Vagina (tissue), 2 donors: ENCODE data around the gene PTPN4. TPM values are rescaled to one million over a fixed set of nuclear protein-coding genes. Genes with fewer than 3 reads are reported as not detected.

Experiments used
- DNase-seq, 2 donors: peaks; one replicate each; pipeline ENCODE4 v3.0.0-alpha.2; 2017; ENCODE audit errors: extremely low spot score in 2 of 2
- H3K27ac ChIP-seq: fragments of 200-600 bp; sonication (generic); one replicate; pipeline ENCODE4 v1.5.1; 2019
- H3K27me3 ChIP-seq: fragments of 200-600 bp; sonication (generic); one replicate; pipeline ENCODE4 v1.5.1; 2019
- H3K36me3 ChIP-seq, 2 donors: fragments of 200-600 bp; sonication (generic); one replicate each; pipeline ENCODE4 v1.5.1; 2017 to 2019
- H3K4me1 ChIP-seq: fragments of 200-600 bp; sonication (generic); one replicate; pipeline ENCODE4 v1.5.1; 2019
- H3K4me3 ChIP-seq, 2 donors: fragments of 200-600 bp; sonication (generic); 1 replicate in 1 of 2; 2 replicates in 1 of 2; pipeline ENCODE4 v1.5.1; 2016 to 2019
- H3K9me3 ChIP-seq: fragments of 200-600 bp; sonication (generic); one replicate; pipeline ENCODE4 v1.5.1; 2019
- POLR2A ChIP-seq, 2 donors: fragments of 450-650 bp; IDR thresholded peaks; one replicate each; pipeline ENCODE4 v1.6.1; 2017; ENCODE audit warnings: antibody characterized with exemption in 2 of 2, mild to moderate bottlenecking in 2 of 2, moderate library complexity in 2 of 2
- POLR2AphosphoS5 ChIP-seq, 2 donors: sonication (generic); formaldehyde crosslinking; IDR thresholded peaks; one replicate each; pipeline ENCODE4 v1.9.0; 2017; ENCODE audit warnings: antibody characterized with exemption in 2 of 2, mild to moderate bottlenecking in 2 of 2, low read depth in 1 of 2; ENCODE audit not compliant: insufficient read depth in 1 of 2
- intact Hi-C: fragments of 100-400 bp; cut with DNase I; formaldehyde crosslinking; loops from one replicate; pipeline ENCODE4 v1.15.1; 2023
- total RNA-seq: library from RNA; depleted of rRNA; stranded (reverse); fragments of >200 nt; gene quantifications from one replicate; pipeline ENCODE4 v1.2.3, GENCODE V29; 2016
- TF ChIP-seq, protein P1 (sequence below), 3 experiments: fragments of 450-650 bp in 2 of 3; fragments of 200-600 bp in 1 of 3; sonication (generic) in 1 of 3; IDR thresholded peaks; one replicate each; pipeline ENCODE4 v1.5.1; 2017 to 2019; ENCODE audit warnings: antibody characterized with exemption in 3 of 3, mild to moderate bottlenecking in 2 of 3, moderate library complexity in 2 of 3

PTPN4 gene
- total RNA-seq, 1 donor from 2014 or later: 31.7 TPM

DNA sequence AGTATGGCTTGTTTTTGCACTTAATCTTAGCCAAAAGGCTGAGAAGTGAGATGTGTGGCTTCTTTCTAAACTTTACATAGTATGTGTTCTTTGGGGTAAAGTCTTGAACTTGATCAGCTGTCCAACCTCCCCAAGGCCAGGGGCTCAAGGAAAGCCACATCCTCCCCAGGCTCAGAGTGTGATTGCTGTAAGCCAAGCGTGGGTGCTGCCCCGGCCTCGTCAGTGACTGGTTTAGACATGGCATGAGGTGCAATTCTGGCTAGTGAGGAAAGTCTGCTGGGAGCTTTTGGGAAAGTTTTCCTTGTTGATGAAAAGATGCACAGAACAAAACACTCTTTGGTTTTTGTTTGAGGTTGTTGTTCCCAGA is 40.5 kb upstream of the PTPN4 start:
- TF ChIP-seq POLR2A (IDR thresholded peaks at IDR 0.05) (no peak), POLR2AphosphoS5 (IDR thresholded peaks at IDR 0.05; ENCODE audit: insufficient read depth in 1 of 2, low read depth in 1 of 2) (no peak)
- TF ChIP-seq, protein P1, sequence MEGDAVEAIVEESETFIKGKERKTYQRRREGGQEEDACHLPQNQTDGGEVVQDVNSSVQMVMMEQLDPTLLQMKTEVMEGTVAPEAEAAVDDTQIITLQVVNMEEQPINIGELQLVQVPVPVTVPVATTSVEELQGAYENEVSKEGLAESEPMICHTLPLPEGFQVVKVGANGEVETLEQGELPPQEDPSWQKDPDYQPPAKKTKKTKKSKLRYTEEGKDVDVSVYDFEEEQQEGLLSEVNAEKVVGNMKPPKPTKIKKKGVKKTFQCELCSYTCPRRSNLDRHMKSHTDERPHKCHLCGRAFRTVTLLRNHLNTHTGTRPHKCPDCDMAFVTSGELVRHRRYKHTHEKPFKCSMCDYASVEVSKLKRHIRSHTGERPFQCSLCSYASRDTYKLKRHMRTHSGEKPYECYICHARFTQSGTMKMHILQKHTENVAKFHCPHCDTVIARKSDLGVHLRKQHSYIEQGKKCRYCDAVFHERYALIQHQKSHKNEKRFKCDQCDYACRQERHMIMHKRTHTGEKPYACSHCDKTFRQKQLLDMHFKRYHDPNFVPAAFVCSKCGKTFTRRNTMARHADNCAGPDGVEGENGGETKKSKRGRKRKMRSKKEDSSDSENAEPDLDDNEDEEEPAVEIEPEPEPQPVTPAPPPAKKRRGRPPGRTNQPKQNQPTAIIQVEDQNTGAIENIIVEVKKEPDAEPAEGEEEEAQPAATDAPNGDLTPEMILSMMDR (IDR thresholded peaks at IDR 0.05): no peak
- Histone ChIP-seq H3K36me3 (no peaks in the 10 kb centered on the region), H3K9me3 (no peaks in the 10 kb centered on the region), H3K4me3 (no peak overlapping the region), H3K27me3 (no peaks in the 10 kb centered on the region), H3K27ac (no peak overlapping the region), H3K4me1 (no peaks in the 10 kb centered on the region)
- DNase-seq: no peak
- intact Hi-C loops: no loop called here

DNA sequence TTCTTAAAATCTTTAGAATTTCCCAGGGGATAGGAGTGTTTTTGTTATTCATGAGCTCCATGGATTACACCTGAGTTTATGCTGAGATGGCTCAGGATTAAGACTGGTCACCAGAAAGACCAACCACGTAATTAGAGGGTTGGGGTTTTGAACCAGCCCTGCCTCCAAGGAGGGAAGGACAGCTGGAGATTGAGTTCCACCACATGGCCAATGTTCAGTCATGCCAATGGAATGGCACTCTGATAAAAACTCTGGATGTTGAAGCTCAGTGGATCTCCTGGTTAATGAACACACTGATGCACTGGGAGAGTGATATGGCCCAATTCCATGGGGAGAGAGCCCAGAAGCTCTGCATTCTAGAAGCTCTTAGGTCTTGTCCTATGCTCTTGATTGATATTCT is 38.7 kb upstream of the PTPN4 start:
- Histone ChIP-seq H3K9me3 (no peaks in the 10 kb centered on the region), H3K4me1 (no peaks in the 10 kb centered on the region), H3K4me3 (no peak overlapping the region), H3K36me3 (no peaks in the 10 kb centered on the region), H3K27ac (no peak overlapping the region), H3K27me3 (no peaks in the 10 kb centered on the region)
- intact Hi-C loops: no loop called here
- DNase-seq: no peak
- TF ChIP-seq POLR2A (IDR thresholded peaks at IDR 0.05): no peak

DNA sequence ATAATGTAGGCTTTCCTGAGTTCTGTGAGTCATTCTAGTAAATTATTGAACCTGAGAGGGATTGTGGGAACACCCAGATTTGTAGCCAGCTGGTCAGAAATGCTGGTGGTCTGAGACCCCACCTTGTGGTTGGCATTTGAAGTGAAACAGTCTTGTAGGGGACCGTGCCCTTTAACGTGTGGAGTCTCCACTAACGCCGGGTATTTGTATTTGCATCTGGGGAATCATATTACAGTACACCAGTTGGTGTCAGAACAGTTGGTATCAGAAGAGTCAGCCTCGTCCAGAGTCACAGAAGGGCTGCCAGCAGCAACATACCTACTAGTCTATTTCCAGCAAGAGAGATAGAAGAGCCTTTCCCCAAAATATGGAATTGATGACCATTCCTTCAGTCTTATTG is 38.3 kb upstream of the PTPN4 start:
- no peaks in the 10 kb centered on the region for H3K27me3 ChIP-seq
- intact Hi-C loops: no loop called here

DNA sequence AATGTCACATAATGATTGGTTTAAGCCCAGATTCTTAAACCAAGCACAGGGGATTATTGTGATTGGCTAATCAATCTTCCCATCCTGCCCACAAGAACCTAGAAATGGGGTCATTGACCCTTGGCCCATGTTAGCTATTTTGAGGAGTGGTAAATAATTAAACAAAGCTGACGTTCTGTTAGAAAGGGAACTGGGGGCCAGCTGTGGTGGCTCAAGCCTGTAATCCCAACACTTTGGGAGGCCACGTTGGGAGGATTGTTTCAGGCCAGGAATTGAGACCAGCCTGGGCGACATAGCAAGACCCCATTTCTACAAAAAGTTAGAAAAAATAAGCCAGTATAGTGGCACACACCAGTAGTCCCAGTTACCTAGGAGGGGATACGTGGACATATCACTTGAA is 37.8 kb upstream of the PTPN4 start:
- Histone ChIP-seq H3K36me3 (no peaks in the 10 kb centered on the region), H3K27me3 (no peaks in the 10 kb centered on the region), H3K9me3 (no peaks in the 10 kb centered on the region), H3K4me3 (no peak overlapping the region), H3K4me1 (no peaks in the 10 kb centered on the region), H3K27ac (no peak overlapping the region)
- TF ChIP-seq POLR2AphosphoS5 (IDR thresholded peaks at IDR 0.05; ENCODE audit: insufficient read depth in 1 of 2, low read depth in 1 of 2) (no peak), POLR2A (IDR thresholded peaks at IDR 0.05) (no peak)
- TF ChIP-seq, protein P1 (IDR thresholded peaks at IDR 0.05): no peak
- intact Hi-C loops: no loop called here
- DNase-seq: no peak

More for the DNA sequence above, 38.3 kb upstream of the PTPN4 start:
- Histone ChIP-seq H3K4me3 (no peak overlapping the region), H3K27ac (no peak overlapping the region), H3K9me3 (no peaks in the 10 kb centered on the region), H3K36me3 (no peaks in the 10 kb centered on the region), H3K4me1 (no peaks in the 10 kb centered on the region)
- TF ChIP-seq POLR2AphosphoS5 (IDR thresholded peaks at IDR 0.05; ENCODE audit: insufficient read depth in 1 of 2, low read depth in 1 of 2) (no peak), POLR2A (IDR thresholded peaks at IDR 0.05) (no peak)
- TF ChIP-seq, protein P1 (IDR thresholded peaks at IDR 0.05): no peak
- no peak for DNase-seq

DNA sequence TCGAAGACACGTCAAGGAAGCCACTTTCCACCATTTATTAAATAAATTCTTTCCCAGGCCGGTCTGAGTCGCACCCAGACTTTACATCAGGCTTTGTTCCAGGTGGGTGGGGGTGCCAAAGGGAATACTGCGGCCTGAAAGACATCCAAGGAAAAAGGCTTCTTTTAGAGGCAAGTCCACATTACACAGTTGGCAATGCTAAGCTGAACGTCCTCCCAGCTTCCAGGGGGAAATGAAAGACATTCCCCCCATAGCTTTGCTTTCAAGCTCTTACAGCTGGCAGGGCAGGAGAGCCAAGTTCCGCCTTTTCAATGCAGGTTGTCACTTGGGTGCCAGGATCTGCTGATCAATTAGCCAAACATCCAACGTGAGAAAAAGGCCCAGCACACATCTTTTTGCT is 36.5 kb upstream of the PTPN4 start:
- DNase-seq: no peak
- H3K36me3 ChIP-seq: no peaks in the 10 kb centered on the region
- no peak overlapping the region for H3K27ac ChIP-seq
- H3K9me3 ChIP-seq: no peaks in the 10 kb centered on the region
- H3K4me1 ChIP-seq: no peaks in the 10 kb centered on the region
- no peak for TF ChIP-seq POLR2A (IDR thresholded peaks at IDR 0.05)
- TF ChIP-seq, protein P1 (IDR thresholded peaks at IDR 0.05): no peak
- no peak for TF ChIP-seq POLR2AphosphoS5 (IDR thresholded peaks at IDR 0.05; ENCODE audit: insufficient read depth in 1 of 2, low read depth in 1 of 2)
- H3K4me3 ChIP-seq: no peak overlapping the region
- H3K27me3 ChIP-seq: no peaks in the 10 kb centered on the region
- intact Hi-C loops: no loop called here
